ENCODE data around the gene COBL.

COBL gene

DNA sequence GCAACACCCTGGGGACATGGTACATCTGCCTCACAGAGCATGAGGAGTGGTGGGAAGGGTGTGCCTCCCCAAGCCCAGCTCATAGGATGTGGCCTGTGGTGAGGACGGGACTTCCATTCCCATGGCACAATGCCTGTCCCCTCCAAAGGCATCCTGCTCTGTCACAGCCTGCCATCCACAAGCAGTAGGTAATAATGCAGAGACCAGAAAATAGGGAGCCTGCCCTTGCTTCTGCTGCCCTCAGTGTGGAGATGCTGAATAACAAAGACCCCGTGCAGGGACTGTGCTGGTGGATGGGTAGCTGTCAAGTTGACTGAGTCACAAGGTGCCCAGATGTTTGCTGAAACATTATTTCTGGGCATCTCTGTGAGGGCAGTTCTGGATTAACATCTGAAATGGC, 334.0 kb downstream of the COBL start:
- DNase-seq = no peak

DNA sequence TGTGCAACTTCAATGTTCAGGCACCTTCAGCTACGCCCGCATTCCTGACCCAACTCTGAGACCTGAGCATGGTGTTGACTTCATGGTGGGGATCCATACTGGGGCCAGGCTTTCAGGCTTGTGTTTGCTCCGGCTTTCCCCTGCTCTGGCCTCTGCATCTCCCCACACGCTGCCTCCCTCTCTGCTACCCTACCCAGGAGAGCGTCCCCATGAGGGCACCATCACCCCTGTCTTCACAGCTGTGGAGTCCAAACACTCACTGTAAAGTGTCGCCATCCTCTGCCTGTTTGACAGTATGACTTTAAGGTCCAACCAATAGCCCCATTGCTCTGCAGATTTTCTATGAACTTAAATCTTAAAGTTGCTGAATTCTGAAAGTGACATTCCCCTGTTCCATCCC, 334.9 kb downstream of the COBL start:
- no peak for DNase-seq

DNA sequence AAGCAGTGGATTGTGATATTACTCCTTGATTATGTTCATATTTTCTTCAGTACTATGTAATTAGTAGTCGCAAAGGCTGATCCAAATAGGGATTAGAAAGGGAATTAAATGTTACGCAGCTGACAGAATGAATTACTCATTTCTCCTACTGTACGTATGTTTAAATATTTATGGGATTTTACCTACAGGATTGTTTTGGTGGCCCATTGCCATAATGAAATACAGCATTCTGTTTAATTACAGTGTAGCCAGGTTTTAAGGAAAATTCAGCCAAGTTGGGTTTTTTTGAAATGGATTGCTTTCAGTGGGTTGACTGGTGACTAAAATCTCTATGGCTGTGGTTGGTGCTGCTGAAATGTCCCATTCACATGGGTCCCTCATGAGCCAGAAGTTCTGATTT, 336.2 kb downstream of the COBL start:
- DNase-seq = no peak

DNA sequence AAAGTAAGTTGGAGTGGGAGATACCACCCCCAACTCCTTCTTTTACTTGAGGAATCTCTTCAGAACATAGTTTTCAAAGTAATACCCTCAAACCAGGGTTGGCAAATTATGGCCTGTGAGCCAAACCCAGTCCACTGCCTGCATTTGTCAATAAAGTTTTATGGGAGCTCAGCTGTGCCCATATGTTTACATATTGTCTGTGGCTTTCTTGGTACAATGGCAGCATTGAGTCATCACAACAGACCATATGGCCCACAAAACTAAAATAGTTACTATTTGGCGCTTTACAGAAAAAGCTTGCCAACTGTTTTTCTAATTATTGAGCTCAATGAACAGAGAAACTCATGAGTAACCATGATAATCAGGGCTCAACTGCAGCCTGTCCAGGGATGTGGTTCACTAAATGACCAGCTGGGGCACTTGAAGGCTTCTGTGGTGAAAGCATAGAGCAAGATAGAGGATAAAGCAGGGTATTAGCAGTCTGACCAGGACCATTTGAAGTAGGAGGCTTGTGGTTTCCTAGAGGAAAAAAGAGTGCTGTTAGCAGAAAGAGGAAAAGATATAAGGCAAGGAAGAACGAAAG, 337.9 kb downstream of the COBL start:
- no peak for DNase-seq

DNA sequence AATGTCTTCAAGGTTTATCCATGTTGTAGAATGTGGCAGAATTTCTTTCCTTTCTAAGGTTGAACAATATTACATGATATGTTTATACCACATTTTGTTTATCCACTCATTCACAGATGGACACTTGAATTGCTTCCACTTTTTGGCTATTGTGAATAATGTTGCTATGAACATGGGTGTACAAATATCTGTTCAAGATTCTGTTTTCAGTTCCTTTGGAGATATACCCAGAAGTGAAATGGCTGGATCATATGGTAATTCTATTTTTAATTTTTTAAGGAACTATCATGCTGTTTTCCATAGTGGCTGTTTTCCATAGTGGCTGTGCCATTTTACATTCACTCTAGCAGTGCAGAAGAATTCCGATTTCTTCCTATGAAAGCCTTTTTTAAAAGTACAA, 339.2 kb downstream of the COBL start:
- DNase-seq = no peak

DNA sequence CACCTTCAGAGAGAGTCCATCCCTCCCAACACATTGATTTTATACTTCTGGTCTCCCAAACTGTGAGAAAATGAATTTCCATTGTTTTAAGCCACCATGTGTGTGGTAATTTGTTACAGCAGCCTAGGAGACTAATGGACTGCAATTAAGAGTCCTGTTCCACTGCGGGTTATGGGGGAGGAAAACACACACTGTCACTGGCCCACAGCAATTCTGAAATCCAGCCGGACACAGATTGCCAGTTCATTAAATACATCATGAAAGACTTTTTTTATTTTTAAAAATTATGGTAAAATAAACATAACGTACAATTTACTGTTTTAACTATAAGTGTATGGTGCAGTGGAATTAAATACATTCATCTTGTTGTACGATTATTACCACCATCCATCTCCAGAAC, 340.5 kb downstream of the COBL start:
- no peak for DNase-seq

DNA sequence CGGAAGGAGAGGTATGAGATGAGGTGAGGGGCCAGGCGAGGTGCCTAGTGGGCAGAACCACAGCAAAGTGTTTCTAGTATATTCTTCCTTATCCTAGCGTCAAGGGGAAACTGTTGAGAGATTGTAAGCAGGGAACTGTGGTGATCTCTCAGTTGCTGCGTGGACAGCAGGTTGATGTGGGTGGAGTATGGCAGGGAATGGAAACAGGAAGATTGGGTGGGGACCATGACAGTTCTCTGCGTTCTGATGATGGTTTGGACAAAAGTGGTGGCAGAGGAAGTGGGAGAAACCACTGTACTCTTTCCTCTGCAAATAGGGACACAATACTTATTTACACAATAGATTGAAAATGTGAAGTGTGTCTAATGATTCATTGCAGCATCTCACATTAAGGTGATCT, 342.4 kb downstream of the COBL start:
- no peak for DNase-seq

DNA sequence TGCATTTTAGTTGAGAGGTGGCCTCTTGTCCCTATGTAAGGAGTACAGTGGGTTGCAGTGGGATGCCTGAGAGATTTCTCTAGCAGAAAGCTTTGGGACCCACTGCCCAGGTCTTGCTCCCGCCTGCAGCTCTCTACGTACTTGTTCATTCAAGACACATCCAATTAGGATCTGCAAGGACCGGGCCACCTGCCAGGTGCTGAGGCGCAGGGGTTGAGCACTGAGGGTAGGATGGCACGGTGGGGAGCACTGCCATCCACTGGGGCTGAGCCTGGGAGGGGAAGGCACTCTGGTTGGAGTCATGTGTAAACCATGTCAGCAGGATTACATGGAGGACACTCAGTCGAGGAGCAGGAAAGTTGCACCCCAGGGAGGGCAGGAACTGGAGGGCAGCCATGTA, 342.8 kb downstream of the COBL start:
- DNase-seq = no peak

DNA sequence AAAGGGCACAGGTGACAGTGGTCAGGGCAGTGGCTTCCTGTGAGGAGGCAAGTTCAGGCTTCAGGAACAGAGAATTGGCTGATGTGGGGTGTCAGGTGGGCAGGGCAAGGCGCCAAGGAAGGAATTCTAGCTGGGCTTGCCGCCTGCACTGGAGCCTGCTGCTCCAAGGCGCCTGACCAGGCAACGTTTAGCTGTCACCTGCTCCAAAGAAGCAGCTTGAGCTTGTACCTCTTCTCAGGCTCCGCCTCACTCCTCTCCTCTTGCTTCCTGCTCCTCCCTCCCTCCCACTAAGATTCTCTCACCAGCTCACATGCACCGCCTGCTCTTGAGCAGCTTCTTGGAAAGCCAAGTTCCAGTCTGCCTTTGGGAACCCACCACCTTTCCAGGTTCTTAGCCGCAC, 346.5 kb downstream of the COBL start:
- no peak for DNase-seq

All from stimulated activated CD4-positive, alpha-beta T cell treated with anti-CD3 and anti-CD28 coated beads, Interleukin-4, amount 100 ng/mL, for 1 hour (primary cell).